GM04503 (cell line): Measurements from ENCODE around the gene PDX1.
"Not testable (repeated sequence)": the region's sequence is repeated elsewhere in the genome, so short reads cannot be mapped to it uniquely, and the experiment has no call there.

Experiments
- DNase-seq: peaks from one replicate; pipeline ENCODE4 v3.0.0-alpha.2; 2012; ENCODE audit warnings: low read depth

Gene PDX1

DNA sequence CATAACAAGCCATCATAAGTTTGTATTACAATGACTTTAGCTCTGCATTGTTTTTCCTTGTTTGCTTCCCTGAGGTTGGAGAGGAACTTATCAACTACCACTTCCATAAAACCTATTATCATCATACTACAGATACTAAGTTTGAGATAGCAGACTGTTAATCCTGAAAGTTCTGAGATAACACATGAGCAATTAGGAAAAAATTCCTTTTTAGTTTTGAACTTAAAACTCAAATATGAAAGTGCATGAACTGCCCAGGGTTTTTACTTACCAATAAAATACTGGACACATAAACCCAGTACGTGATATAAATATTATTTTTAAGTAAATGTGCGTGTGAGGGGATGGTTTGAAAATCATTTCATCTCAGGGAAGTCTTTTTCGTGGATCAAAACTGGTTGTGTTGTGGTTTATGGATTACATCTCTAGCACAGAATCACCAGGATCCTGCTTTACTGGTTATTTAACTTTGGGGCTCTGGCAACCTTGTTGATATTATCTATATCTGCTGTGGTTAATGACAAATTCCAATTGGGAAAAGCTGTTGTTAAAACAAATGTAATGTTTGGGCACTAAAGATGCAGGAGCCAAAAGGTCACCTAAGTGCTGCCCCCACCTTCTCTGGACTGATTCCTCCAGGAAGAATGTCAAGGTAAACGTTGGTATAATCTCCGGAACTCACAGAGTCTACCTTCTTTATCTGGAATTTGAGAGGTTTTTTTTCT, 36.9 kb downstream of the PDX1 start:
- DNase-seq = no peak

DNA sequence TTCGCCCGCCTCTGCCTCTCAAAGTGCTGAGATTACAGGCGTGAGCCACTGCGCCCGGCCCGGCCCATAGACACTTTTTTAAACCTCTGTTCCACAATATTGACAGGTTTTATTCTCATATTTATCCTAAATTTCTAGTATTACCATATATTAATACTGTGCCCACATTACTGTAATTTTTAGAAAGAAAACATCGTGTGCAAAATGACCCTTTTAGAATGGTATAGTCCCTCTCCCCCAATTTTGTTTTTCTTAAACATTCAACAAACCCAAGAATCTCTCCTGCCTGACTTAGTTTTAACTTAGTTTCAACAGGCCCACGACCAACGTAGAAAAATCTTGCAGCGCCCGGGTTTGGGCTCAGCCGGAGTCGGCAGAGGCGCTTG, 40.2 kb downstream of the PDX1 start:
- DNase-seq = no peak

DNA sequence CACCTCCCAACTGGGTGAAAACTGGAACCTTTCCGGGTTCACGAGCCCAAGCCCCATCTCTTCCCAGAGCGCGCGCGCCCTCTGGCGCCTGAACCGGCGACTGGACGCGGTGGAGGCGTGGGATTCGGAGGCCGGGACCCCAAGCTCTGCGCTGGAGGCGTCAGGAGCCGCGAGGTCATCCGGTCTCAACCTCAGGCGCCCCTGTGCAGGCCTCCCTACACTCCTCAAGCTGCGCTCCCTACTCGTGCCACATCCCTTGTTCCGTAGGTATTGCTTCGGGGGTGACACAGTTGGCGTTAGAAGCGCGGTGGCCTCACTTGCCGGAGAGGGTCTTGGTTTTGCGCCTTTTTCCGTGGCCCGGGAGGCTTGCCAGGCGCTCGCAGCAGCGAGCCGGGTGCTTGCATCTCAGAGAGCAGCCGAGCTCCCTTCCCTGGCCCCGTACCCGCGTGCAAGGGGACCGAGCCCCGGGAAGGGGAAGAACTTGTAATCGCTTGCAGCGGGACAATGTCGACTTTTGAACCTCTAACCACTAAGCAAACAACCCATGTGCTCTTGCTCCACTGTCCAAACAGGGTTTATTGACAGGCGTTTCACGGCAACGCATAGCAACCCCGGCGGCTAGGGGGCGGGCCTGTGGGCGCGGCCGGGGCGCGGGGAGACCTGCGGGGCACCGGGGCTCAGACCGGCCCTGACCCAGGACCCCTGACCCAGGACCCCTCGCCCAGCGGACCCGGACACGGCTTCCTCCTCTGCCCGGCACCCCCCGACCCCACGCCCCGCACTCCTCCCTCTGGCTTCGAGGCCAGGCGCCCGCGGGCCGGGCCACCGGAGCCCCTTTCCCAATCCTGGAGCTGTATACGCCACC, 40.8 kb downstream of the PDX1 start:
- DNase-seq = no peak

DNA sequence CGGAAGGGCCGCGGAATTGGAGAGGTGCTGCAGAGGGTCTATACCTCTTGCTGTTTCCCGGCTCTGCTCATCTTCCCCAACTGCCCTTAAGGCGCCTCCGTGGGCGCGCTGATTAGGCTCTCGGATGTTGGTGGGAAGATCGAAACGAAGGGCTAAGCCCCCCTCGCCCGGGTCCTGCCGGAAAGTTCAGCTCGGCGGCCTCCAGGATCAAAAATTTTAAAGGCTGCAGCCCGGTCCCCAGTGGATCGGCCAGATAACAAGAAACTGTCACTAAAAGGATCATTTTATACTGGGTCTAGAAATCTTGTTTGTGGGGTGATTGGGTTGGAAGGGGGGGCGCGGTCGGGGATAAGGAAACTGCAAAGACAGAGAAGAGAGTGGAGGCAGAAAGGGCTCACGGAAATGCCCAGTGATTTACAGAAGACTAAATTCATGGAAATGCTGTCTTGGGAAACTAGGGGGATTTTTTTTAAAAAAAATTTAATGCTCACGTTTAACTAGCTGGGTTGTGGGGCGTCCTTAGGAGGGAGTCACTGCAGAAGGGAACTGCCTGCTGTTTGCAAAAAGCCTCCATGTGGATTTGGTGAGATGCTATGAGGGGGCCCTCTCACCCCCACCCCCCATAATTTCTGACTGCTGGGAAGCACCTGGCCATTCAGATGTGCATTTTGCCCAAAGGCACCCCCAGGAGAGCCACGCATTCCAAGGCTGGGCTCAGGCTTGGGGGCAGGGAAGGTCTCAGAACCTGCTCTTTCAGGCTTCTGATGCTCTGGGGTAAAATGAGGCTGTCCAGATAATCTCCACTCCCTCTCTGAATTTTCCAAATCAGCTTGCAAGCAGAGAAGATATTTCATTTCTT, 41.7 kb downstream of the PDX1 start:
- no peak for DNase-seq

DNA sequence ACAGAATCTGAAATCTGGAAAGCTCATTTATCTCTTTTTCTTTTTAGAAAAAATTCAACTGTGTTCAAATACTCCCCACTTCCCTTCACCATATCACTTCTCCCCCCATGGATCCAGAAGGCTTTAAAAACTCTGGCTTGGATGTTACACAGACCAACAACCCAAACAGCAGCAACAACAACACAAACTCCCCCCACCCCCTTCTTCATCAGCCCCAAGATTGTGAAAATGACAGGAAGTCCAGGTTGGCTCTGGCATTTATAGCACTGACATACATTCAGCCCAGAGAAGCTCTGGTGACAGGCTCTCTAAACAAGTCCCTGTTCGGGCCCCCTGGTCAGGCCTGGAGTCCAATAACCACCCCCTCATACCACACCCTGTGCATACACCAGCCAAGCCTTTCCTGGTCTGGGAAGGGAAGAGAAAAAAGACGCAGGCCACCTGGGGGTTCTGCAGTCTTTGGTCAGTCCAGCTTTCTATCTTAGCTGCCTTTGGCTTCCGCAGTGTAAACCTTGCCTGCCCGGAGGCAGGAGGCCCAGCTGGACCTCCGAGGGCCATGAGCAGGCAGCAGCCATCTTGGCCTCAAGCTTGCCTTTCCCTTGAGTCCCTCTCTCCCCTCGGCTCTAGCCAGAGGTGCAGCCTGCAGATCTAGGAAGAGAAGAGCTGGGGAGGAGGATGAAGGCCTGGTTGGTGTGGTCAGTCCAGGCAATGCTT, 42.5 kb downstream of the PDX1 start:
- DNase-seq = no peak

DNA sequence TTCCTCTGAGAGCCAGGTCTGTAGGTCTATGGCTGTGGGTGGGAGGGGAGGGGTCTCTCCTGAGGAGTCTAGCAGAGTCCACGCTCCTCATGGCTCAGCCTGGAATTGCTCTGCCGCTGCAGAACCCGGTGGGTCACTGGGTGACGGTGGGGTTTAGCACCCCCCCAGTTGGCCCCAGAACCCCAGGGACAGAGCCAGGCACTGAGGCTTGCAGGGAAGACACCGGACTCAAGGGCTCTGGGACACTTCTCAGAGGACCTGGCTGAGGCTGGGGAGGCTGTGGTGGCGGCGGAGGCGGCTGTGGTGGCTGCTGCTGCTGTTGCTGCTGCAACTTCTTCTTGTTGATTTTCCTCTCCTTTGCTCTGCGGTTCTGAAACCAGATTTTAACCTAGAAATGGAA, 43.2 kb downstream of the PDX1 start:
- DNase-seq = no peak

DNA sequence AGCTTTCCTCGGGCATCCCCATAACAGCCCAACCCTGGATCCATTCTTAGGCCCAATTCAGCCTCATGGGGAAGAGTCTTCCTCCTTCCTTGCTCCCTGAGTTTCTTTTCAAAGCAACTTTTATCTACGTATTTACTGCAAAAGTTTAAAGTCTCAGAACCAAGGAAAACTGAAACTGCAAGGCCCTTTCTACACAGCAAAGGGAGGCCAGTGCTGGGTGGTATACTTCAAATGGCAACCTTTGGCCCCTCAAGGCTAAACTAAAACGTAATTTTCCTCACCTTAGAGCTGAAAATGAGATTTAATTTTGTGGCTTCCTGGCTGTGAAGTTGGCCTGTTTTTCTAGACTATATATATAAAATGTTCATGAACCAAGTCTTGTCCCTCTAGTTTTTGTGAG, 43.7 kb downstream of the PDX1 start:
- no peak for DNase-seq

DNA sequence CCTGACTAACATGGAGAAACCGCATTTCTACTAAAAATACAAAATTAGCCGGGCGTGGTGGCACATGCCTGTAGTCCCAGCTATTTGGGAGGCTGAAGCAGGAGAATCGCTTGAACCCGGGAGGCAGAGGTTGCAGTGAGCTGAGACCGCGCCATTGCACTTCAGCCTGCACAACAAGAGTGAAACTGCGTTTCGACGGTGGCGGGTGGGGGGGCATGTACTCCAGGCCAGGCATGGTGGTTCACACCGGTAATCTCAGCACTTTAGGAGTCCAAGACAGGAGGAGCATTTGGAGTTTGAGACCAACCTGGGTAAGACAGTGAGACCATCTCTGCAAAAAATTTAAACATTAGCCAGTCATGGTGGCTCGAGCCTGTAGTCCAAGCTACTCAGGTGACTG, 44.4 kb downstream of the PDX1 start:
- DNase-seq = not testable (repeated sequence)

DNA sequence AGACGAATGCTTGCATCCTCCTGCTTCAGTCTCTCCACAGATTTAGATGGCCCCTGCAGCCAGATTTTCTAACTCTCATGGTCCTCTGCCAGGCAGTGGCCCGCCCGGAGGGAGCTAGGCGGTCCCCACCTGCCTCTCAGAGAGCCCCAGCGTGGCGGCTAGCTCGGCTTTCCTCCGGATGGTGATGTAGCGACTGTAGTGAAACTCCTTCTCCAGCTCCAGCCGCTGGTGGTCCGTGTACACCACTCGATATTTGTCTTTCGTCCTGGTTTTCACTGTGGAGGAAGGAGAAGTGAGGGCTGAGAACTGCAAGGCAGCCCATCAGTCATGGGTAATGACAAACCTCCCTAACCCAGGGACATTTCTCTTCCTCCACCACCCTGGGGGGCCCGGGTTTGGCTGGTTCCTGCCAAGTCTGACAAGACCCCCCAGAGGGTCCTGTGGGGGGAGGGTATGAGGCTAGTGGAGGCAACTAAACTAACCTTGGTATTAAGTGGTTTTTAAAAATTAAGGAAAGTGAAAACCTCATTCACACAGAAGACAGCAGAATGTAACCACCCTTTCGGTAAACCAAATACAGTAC, 45.0 kb downstream of the PDX1 start:
- DNase-seq = no peak

DNA sequence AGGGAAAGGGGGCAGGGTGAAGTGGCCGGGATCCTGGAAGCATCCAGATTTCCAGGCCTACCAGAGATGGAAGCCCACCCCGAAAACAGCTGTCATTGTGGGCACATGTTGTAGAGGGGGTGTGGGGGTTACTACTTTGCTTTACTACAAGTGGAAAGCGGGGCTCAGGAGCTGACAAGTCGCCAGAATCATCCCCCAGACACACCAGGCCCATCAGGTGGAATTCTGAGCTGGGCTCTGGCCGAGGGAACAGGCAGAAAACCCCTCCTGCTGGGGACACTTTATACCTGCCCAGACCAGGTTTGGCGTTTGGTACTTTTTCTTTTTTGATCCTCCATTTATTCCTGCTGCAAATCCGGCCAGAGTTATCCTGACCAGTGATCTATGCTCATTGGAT, 45.5 kb downstream of the PDX1 start:
- no peak for DNase-seq

DNA sequence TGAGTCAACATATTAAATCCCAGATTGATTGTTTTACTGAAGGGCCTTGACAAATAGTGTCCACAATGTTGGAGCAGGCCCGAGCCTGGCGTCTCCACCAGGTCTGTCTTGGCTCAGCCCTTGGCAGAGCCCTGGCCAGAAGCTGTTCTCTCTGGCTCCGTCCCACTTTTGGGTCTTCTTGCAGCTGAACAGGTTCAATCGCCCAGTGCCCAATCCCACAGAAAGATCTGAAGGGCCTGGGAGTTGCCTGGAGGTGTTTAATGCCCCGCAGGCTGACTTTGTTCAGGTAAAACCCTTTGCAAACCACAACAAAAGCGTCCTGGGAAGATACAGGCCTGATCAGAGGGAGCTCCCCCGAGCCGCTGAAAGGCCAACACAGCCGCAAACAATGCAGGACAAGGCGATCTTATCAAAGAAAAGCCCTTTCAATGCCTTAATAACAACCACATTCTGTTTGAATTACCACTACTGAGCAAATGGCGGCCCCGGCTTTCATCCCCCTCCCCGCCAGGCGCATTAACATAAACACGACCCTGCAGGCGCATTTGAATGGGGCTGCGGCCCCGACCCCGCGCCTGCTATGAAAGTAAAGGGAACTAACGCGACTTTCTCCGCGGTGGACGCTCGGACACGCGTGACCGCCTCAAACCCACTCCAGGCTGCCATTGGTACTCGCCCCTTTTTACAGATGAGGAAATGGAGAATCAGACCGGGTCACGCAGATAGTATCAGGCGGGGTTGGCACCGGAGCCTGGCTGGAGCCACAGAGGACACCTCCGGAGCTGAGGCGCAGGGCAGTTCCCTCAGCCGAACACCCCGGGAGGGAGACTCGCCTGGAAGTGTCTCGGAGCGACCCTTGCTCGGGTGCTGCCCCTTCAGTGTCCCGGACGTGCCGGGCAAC, 46.2 kb downstream of the PDX1 start:
- DNase-seq = no peak

DNA sequence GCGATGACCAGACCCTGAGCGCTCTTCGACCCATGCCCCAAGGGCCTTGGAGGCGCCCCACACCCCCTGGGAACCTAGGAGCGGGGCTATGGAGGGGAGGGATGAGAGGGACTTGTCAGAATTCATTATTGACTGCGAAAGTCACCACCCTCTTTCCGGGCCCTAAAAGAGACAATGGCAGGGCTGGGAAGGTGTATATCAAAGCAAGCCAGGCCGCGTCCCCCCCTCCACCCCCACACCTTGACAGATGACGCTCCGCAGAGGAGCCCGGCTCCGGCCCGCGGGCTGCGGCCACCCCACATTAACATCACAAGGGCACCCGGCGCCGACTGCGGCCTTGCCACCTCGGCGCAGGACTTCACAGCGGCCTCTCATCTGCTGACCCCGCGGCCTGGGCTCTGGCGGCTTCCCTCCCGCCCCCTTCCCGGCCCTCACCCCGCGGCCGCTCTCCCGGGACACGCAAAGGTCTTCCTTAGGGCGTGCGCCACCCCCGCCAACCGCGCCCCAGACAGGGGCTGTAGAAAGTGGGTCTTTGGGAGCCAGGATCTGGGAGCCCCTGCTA, 46.9 kb downstream of the PDX1 start:
- DNase-seq = no peak

DNA sequence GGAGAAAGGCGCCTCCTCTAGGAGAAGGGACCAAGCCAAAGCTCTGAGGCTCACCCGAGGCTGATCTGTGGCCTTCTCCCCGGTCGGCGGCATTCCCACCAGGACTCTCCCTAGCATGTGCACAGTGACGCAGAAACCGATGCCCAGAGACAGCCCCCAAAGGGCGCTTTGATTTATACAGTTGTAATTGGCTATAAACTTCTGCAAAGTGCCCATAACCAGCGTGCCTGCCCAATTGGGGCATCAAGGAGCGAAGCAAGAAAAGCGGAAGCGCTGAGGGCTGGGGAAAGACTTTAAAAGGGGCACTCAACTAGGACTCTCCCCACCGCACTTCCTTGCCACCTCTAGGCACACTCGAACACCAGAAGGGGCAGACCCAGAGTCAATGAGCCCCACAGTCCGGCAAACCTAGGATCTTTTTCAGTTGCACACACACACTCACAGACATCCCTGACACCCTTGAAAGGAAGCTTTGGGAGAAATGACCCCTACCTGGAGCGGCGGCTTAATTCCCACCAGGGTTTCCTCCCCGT, 47.5 kb downstream of the PDX1 start:
- no peak for DNase-seq

DNA sequence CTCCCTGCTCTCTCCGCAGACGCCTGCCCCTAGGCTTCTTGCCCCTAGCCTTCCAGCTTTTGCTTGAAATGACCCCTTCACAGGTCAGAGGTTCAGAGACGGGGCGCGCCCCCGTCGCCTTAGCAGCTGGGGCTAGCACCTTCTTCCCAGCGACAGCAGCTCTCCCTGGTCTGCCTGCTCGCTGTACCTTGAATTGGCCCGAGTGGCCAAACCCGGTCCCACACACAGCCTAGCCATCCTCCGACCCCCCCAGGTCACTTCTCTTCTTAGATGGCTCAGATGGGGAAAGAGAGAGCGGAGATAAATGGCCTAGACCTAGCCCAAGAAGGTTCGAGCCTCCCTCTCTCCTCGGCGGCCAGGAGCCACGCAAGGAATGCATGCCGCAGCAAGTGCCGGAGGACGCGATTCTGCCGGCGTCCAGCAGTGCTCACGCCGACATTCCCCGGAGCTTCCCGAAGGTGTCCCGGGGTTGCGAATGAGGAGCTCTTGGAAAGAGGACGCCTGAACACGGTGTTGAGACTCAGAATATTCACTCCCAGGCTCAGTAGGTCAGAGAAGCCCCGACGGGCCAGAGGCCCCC, 48.0 kb downstream of the PDX1 start:
- no peak for DNase-seq

DNA sequence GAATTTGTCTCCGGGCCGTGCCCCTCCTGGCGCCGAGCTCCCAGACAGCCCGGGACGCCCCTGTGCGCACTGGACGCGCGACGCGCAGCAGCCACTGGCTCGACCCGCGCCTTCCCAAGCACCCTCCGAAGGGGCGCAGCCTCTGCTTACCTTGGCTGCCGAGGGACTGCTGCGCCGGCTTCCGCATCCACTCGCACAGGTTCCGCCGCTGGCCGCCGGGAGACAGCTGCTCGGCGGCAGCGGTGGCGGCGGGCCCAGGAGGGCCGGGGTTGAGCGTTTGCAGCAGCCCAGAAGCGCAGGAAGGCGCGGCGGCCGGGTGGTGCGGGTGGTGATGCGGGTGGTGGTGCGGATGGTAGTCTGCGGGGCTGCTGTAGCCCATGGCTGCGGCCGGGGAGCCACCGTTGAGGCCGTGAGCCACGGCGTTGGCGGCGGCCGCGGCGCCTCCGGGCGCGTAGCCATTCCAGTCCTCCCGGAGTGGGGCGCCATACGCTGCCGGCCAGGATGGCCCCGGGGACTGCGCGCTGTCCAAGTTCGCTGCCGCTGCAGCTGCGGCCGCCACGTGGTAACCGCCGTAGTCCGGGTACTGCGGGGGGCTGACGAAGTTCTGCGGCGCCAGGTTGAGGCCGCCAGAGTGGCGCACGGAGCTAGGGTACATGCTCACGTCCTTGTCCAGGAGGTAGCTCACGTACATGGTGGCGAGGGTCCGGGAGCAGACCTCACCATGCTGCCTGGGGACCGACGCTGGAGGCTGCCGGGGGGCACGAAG, 48.7 kb downstream of the PDX1 start:
- no peak for DNase-seq

DNA sequence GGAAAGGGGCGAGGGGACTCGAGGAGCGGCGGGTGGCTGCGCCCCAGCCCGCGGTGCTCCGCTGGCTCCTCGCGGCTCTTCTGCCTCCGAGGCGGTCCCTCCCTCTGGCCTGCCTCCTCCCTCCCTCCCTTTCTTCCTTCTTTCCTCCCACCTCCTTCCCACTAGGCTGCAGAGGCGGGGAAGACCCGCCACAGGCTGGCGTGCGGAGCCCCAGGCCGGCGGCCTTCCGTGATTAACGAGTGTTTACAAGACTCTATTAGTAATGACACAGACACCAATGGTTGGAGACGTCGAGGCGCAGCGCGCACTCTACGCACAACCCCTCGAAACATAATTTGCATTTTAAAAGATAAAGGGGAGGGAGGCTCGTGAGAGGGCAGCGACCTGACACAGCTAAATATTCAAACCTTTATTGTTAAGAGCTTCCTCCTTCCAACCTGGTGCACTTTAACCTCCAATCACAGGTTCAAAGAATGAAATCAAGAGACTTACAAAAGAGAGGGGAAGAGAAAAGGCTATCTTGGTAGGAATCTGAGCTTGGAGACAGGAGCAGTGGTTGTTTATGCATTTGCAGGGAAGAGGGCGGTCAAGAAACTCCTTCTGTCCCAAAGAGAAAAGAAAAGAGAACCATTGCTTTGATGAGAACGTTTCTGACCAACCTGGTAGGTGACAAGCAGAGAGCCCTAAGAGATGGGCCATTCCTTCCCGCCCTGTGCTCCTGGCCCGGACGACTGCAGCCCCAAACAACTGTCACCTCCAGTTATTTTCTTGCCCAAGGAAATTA, 49.5 kb downstream of the PDX1 start, which contains the start of gene CDX2:
CDX2 (minus strand) TSS at position 234 of the 784 bp plus-strand sequence. CDS start 309 bp downstream, outside the sequence.
- no peak for DNase-seq

DNA sequence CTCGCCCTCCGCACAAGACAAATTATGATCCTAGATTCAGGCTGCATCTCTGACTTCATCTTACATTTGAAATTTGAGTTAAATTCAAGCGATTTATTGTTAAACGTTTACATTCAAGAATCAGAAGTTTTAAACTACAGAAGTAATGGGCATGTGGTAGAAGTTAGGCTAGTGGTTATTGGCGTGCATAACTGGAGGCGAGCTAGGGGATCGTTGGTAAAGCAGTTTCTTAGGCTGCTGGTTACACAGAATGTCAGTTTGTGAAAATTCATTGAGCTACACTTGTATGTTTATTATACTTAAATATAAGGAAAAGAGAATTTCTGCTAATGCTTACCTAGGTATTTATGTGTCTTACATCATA, 50.0 kb downstream of the PDX1 start:
- no peak for DNase-seq
